ENCODE measurements around the gene MYBPC2. TPM values are rescaled to one million over a fixed set of nuclear protein-coding genes. Genes with fewer than 3 reads are reported as not detected.

The MYBPC2 gene
- total RNA-seq, 1 donor: 0.10 TPM

DNA sequence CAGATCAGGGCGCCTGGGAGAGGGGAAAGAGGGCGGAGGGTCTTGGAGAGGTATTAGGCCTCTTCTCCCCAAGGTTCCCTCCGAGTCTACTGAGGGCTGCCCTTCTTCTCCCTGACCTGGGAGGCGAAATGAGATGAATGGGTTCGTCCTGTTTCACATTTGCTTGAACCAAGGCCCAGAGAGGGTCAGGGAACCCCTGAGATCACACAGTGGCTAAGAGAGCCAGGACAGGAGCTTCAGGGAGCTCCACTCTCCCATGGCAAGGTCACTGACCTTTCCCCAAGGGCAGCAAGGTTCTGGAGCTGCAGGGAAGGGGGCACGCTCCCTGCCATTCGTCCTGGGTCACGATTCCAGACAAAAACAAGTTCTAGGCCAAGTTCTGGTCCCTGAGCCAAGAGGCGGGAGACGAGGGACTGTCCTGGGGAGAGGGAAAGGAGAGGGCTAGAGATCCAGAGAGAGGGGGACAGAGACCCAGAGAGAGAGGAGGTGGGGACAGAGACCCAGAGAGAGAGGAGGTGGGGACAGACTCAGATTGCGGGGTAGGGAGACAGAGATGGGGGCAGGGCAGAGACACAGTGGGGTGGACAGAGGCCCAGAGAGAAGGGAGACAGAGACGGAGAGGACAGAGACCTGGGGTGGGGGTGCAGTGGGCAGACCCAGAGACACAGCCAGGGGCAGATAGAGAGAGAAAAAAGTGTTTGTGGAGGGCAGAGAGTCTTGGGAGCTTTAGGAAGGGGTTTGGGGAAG is 80.5 kb downstream of the MYBPC2 start:
- no peaks in the 10 kb centered on the region for H3K27me3 ChIP-seq (ENCODE audit: insufficient read depth, low read length)
- H3K4me1 ChIP-seq (ENCODE audit: insufficient read depth, low read length): peaks cover 10% of the 10 kb centered on the region
- H3K9me3 ChIP-seq (ENCODE audit: low read depth, low read length): no peaks in the 10 kb centered on the region
- no peak overlapping the region for H3K4me3 ChIP-seq (ENCODE audit: low read length)

- H3K9me3 ChIP-seq (ENCODE audit: low read depth, low read length): no peaks in the 10 kb centered on the region
- H3K4me1 ChIP-seq (ENCODE audit: insufficient read depth, low read length): peaks cover 10% of the 10 kb centered on the region
These were observed 81.2 kb downstream of the MYBPC2 start, which contains the start of gene ASPDH for GRCh38 chr19:50513746-50514345. TSS of gene ASPDH (minus strand) at chr19:50513913. CDS start at chr19:50513823, 90 bp downstream.

DNA sequence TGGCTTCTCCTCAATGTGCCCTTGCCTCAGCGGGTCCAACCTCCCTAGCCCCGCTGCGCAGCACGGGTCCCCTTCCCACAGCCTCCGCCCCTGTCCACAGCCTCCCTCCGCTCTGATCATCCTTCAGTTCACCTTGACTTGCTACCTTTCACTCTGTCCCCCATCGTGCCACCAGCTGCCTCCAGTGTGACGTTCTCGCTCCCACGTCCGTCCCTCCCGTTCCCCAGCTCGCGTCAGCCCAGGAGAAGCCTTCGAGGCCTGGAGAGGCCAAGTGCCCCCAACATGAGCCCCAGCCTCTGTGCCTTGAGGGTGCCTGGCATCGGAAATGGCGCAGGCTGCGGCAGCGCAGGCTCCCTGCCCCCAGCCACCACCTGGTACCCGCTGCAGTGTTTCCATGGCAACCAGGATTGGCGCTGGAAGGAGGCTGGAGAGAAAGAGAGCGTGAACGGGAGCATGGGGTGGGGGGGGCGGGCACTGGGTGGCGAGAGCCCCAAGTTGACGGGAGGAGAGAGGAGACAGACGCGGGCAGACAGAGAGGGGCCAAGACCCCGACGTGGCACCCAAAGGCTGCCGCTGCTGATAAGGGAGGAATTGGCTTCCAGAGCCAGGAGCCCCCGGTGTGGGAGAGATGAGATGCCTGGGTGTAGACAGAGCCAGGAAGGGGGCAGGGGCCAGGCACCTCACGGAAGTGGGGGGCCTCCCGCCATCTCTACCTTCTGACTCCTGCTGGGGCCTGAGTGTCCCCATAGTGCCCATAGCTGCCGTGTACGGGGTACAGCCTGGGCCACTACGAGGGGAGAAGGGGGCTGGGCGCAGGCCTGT is 81.9 kb downstream of the MYBPC2 start:
- H3K9me3 ChIP-seq (ENCODE audit: low read depth, low read length): no peaks in the 10 kb centered on the region
- H3K4me1 ChIP-seq (ENCODE audit: insufficient read depth, low read length): peaks cover 10% of the 10 kb centered on the region
- no peak overlapping the region for H3K4me3 ChIP-seq (ENCODE audit: low read length)
- no peaks in the 10 kb centered on the region for H3K27me3 ChIP-seq (ENCODE audit: insufficient read depth, low read length)

More at GRCh38 chr19:50513746-50514345, 81.2 kb downstream of the MYBPC2 start, which contains the start of gene ASPDH:
- H3K27me3 ChIP-seq (ENCODE audit: insufficient read depth, low read length): no peaks in the 10 kb centered on the region
- H3K4me3 ChIP-seq (ENCODE audit: low read length): no peak within 1 kb of the TSS

GRCh38 chr19:50515168-50515561 is 82.5 kb downstream of the MYBPC2 start:
- Histone ChIP-seq H3K9me3 (ENCODE audit: low read depth, low read length) (no peaks in the 10 kb centered on the region), H3K27me3 (ENCODE audit: insufficient read depth, low read length) (no peaks in the 10 kb centered on the region), H3K4me3 (ENCODE audit: low read length) (no peak overlapping the region), H3K4me1 (ENCODE audit: insufficient read depth, low read length) (peaks cover 8% of the 10 kb centered on the region)

Other genes with a start within 250 kb of the MYBPC2 start
- gene MYH14, start 229.3 kb upstream of the MYBPC2 start, total RNA-seq: not detected
- gene KCNC3, start 103.5 kb upstream of the MYBPC2 start, total RNA-seq: 2.1 TPM
- not detected for gene NAPSA, start 67.3 kb upstream of the MYBPC2 start, total RNA-seq
- gene NR1H2, start 56.4 kb upstream of the MYBPC2 start, total RNA-seq: 125 TPM
- 7.7 TPM for gene POLD1, start 48.5 kb upstream of the MYBPC2 start, total RNA-seq
- 5.6 TPM for gene SPIB, start 14.0 kb upstream of the MYBPC2 start, total RNA-seq
- gene EMC10, start 43.6 kb downstream of the MYBPC2 start, total RNA-seq: 58.9 TPM
- gene GARIN5A, start 44.0 kb downstream of the MYBPC2 start, total RNA-seq: 0.21 TPM
- gene JOSD2, start 78.3 kb downstream of the MYBPC2 start, total RNA-seq: 8.4 TPM
- not detected for gene ASPDH, start 81.0 kb downstream of the MYBPC2 start, total RNA-seq
- not detected for gene LRRC4B, start 135.5 kb downstream of the MYBPC2 start, total RNA-seq
- not detected for gene SYT3, start 207.0 kb downstream of the MYBPC2 start, total RNA-seq
- not detected for gene C19orf81, start 216.6 kb downstream of the MYBPC2 start, total RNA-seq

Measured in mononuclear cell (primary cell).